Neural cell (in vitro differentiated cells): ENCODE measurements around the gene C10orf90.

Source experiments
- EP300 ChIP-seq: fragments of 450-650 bp; conservative IDR thresholded peaks from 2 replicates; pipeline ENCODE4 v1.6.1; 2014; ENCODE audit warnings: antibody characterized with exemption, mild to moderate bottlenecking, moderate library complexity; ENCODE audit not compliant: poor library complexity, severe bottlenecking
- EZH2 ChIP-seq: fragments of 200-600, 300-800 bp; shearing (Covaris generic), sonication (generic); IDR thresholded peaks from 2 replicates; pipeline ENCODE4 v1.6.1; 2014; ENCODE audit warnings: antibody characterized with exemption, low read length, borderline replicate concordance, mild to moderate bottlenecking; ENCODE audit not compliant: insufficient read depth, poor library complexity, severe bottlenecking
- POLR2AphosphoS5 ChIP-seq: IDR thresholded peaks from 2 replicates; pipeline ENCODE4 v1.6.1; 2012
- RAD21 ChIP-seq: fragments of 450-650 bp; conservative IDR thresholded peaks from 2 replicates; pipeline ENCODE4 v1.6.1; 2014; ENCODE audit warnings: antibody characterized with exemption, mild to moderate bottlenecking, moderate library complexity
- SMC3 ChIP-seq: fragments of 450-650 bp; conservative IDR thresholded peaks from 2 replicates; pipeline ENCODE4 v1.6.1; 2014; ENCODE audit warnings: antibody characterized with exemption, mild to moderate bottlenecking, moderate library complexity; ENCODE audit not compliant: poor library complexity
- TF ChIP-seq, protein P1 (sequence below): fragments of 450-650 bp; IDR thresholded peaks from 2 replicates; pipeline ENCODE4 v1.5.1; 2014; ENCODE audit warnings: antibody characterized with exemption, mild to moderate bottlenecking, moderate library complexity; ENCODE audit not compliant: poor library complexity, severe bottlenecking
- TF ChIP-seq, protein P2 (sequence below): IDR thresholded peaks from 2 replicates; pipeline ENCODE4 v1.6.1; 2012; ENCODE audit warnings: borderline replicate concordance

DNA sequence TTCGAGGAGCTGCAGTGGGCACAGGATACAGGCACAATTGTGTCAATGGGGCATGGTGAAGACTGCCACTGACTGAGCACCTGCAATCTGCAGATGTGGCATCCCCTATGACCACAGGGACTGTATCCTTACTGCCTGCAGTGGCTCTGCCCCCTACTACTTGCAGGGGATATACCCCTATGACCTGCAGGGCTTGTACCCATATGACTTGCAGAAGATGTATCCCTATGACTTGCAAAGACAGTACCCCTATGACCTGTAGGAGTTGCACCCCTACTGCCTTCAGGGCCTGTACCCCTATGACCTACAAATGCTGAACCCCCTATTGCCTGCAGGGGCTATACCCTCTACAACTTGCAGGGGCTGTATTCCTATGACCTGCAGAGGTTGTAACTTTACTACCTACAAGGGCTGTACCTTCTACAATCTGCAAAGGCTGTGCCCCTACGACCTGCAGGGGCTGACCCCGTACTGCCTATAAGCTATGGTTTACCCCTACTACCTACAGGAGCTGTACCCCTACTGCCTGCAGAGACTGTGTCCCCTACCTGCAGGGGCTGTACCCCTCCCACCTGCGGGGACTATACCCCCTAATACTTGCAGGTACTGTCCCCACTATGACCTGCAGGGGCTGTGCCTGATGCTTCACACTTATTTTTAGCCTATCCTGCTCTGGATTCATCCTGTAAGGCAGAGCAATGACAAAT, 216.3 kb downstream of the C10orf90 start:
- TF ChIP-seq, protein P1, sequence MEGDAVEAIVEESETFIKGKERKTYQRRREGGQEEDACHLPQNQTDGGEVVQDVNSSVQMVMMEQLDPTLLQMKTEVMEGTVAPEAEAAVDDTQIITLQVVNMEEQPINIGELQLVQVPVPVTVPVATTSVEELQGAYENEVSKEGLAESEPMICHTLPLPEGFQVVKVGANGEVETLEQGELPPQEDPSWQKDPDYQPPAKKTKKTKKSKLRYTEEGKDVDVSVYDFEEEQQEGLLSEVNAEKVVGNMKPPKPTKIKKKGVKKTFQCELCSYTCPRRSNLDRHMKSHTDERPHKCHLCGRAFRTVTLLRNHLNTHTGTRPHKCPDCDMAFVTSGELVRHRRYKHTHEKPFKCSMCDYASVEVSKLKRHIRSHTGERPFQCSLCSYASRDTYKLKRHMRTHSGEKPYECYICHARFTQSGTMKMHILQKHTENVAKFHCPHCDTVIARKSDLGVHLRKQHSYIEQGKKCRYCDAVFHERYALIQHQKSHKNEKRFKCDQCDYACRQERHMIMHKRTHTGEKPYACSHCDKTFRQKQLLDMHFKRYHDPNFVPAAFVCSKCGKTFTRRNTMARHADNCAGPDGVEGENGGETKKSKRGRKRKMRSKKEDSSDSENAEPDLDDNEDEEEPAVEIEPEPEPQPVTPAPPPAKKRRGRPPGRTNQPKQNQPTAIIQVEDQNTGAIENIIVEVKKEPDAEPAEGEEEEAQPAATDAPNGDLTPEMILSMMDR, result no peak
- no peak for TF ChIP-seq POLR2AphosphoS5
- no peak for TF ChIP-seq RAD21
- TF ChIP-seq EZH2, result no peak
- no peak for TF ChIP-seq SMC3
- no peak for TF ChIP-seq EP300
- TF ChIP-seq, protein P2, sequence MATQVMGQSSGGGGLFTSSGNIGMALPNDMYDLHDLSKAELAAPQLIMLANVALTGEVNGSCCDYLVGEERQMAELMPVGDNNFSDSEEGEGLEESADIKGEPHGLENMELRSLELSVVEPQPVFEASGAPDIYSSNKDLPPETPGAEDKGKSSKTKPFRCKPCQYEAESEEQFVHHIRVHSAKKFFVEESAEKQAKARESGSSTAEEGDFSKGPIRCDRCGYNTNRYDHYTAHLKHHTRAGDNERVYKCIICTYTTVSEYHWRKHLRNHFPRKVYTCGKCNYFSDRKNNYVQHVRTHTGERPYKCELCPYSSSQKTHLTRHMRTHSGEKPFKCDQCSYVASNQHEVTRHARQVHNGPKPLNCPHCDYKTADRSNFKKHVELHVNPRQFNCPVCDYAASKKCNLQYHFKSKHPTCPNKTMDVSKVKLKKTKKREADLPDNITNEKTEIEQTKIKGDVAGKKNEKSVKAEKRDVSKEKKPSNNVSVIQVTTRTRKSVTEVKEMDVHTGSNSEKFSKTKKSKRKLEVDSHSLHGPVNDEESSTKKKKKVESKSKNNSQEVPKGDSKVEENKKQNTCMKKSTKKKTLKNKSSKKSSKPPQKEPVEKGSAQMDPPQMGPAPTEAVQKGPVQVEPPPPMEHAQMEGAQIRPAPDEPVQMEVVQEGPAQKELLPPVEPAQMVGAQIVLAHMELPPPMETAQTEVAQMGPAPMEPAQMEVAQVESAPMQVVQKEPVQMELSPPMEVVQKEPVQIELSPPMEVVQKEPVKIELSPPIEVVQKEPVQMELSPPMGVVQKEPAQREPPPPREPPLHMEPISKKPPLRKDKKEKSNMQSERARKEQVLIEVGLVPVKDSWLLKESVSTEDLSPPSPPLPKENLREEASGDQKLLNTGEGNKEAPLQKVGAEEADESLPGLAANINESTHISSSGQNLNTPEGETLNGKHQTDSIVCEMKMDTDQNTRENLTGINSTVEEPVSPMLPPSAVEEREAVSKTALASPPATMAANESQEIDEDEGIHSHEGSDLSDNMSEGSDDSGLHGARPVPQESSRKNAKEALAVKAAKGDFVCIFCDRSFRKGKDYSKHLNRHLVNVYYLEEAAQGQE, result no peak
